ENCODE results near the gene RCHY1.

- TF ChIP-seq CTCF (IDR thresholded peaks at IDR 0.05; ENCODE audit: insufficient read depth, low read depth, low read length) = no peak
- no peak for TF ChIP-seq EZH2 (IDR thresholded peaks at IDR 0.05; ENCODE audit: insufficient read depth, low read length)
These were observed 17.1 kb downstream of the RCHY1 start for GRCh38 chr4:75497133-75497532.
